Measurements from ENCODE around the gene BRI3. TPM values are rescaled to one million over a fixed set of nuclear protein-coding genes. Genes with fewer than 3 reads are reported as not detected.

The BRI3 gene
- total and polyA plus RNA-seq, 2 of the 8 experiments (the other 6 are each of a cell fraction or from before 2014, with no cell fraction given) = 77.5 to 93.4 TPM

DNA sequence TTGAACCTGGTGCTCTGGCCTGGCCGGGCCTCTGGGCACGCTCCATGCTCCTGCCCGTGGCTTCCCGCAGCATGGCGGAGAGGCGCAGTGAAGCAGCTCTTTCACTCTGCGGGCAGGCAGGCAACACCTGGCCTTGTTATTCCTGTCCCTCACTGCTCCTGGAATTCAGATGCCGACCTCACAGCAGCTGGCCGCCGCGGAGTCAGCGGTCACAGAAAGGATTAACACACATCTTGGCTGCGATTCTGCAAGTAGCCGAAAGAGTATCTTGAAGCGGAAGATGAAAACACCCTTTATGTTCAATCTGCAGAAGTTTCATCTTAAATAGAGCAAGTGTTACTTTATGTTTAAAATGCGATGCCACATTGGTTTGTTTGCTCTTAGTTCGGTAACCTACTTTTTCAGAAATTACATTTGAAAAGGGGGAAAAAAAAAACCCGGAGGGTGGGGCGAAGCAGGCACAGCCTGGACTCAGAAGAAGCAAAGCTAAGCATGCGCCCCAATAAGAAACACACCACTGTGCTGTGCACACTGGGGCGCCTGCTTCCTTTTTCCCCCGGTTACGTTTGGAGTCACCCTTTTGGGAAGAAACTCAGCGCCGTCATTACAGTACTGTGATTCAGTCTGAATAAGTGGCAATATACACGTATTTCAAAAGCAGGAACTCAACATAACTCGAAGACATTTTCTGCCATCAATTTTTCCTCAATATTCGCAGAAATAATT lies 42.3 kb downstream of the BRI3 start (continued):
- TF ChIP-seq EP300 (IDR thresholded peaks at IDR 0.05; ENCODE audit: borderline replicate concordance in 1 of 2, low read depth in 2 of 2, low read length in 2 of 2) (peak in 1 of 2 experiments; percentile 71; a peak in 1 of 3 replicates), NANOG (IDR thresholded peaks at IDR 0.05; ENCODE audit: insufficient read depth, low read depth, low read length, poor library complexity, severe bottlenecking) (no peak), CTCF (IDR thresholded peaks at IDR 0.05; ENCODE audit: control extremely low read depth in 1 of 3, insufficient read depth in 1 of 3, low read depth in 1 of 3, low read length in 3 of 3) (no peak; a peak in 1 of 4 replicates), SP2 (IDR thresholded peaks at IDR 0.05; ENCODE audit: low read length) (no peak), TAF7 (optimal IDR thresholded peaks at IDR 0.05; ENCODE audit: borderline replicate concordance, low read depth, low read length) (peak; percentile 11), SUZ12 (IDR thresholded peaks at IDR 0.05; ENCODE audit: low read length) (no peak)
- TF ChIP-seq, protein P1, sequence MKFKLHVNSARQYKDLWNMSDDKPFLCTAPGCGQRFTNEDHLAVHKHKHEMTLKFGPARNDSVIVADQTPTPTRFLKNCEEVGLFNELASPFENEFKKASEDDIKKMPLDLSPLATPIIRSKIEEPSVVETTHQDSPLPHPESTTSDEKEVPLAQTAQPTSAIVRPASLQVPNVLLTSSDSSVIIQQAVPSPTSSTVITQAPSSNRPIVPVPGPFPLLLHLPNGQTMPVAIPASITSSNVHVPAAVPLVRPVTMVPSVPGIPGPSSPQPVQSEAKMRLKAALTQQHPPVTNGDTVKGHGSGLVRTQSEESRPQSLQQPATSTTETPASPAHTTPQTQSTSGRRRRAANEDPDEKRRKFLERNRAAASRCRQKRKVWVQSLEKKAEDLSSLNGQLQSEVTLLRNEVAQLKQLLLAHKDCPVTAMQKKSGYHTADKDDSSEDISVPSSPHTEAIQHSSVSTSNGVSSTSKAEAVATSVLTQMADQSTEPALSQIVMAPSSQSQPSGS (IDR thresholded peaks at IDR 0.05; ENCODE audit: low read length) = no peak
